DOHH2 (cell line): ENCODE data around the gene CYP4F11.
"Not testable (repeated sequence)": the region's sequence is repeated elsewhere in the genome, so short reads cannot be mapped to it uniquely, and the experiment has no call there.

Source experiments
- H3F3A ChIP-seq: fragments of 200-600 bp; sonication (generic), shearing (Covaris generic); 2 replicates; pipeline ENCODE4 v1.6.0; 2016; ENCODE audit warnings: antibody characterized with exemption, mild to moderate bottlenecking; ENCODE audit not compliant: control insufficient read depth, insufficient read depth
- H3K27ac ChIP-seq: fragments of 200-600 bp; sonication (generic); 2 replicates; pipeline ENCODE4 v1.5.1; 2014; ENCODE audit warnings: low read depth, mild to moderate bottlenecking, low read length, moderate library complexity
- H3K27me3 ChIP-seq: fragments of 200-600 bp; sonication (generic); 2 replicates; pipeline ENCODE4 v1.6.1; 2014; ENCODE audit warnings: mild to moderate bottlenecking, low read length, mixed read lengths; ENCODE audit not compliant: control insufficient read depth
- H3K36me3 ChIP-seq: fragments of 200-600 bp; sonication (generic); 2 replicates; pipeline ENCODE4 v1.6.1; 2014; ENCODE audit warnings: mild to moderate bottlenecking, low read length, moderate library complexity, mixed read lengths; ENCODE audit not compliant: control insufficient read depth
- H3K4me1 ChIP-seq: fragments of 200-600 bp; sonication (generic); 2 replicates; pipeline ENCODE4 v1.6.1; 2014; ENCODE audit warnings: mild to moderate bottlenecking, low read length, mixed read lengths; ENCODE audit not compliant: control insufficient read depth
- H3K4me2 ChIP-seq: fragments of 200-600 bp; sonication (generic); 2 replicates; pipeline ENCODE4 v1.6.0; 2014; ENCODE audit warnings: mild to moderate bottlenecking, low read length, moderate library complexity
- H3K4me3 ChIP-seq: fragments of 200-600 bp; sonication (generic); 2 replicates; pipeline ENCODE4 v1.5.1; 2014; ENCODE audit warnings: mild to moderate bottlenecking, low read length, mixed read lengths
- H3K79me2 ChIP-seq: fragments of 200-600 bp; sonication (generic); 2 replicates; pipeline ENCODE4 v1.6.1; 2014; ENCODE audit warnings: mild to moderate bottlenecking, low read length, mixed read lengths; ENCODE audit not compliant: control insufficient read depth
- H3K9me2 ChIP-seq: fragments of 200-600 bp; sonication (generic); replicated peaks from 2 replicates; pipeline ENCODE4 v1.6.1; 2014; ENCODE audit warnings: mild to moderate bottlenecking, low read length, mixed read lengths; ENCODE audit not compliant: control insufficient read depth
- H3K9me3 ChIP-seq: fragments of 200-600 bp; sonication (generic); 2 replicates; pipeline ENCODE4 v1.6.1; 2014; ENCODE audit warnings: antibody characterized with exemption, low read length, mixed read lengths; ENCODE audit not compliant: control insufficient read depth, insufficient read depth
- H4K20me1 ChIP-seq: fragments of 200-600 bp; sonication (generic); 2 replicates; pipeline ENCODE4 v1.6.0; 2014; ENCODE audit warnings: low read depth, mild to moderate bottlenecking, antibody characterized with exemption, low read length, moderate library complexity; ENCODE audit not compliant: control insufficient read depth, insufficient read depth
- CTCF ChIP-seq: fragments of 200-600 bp; sonication (generic); IDR thresholded peaks from one replicate; pipeline ENCODE4 v1.5.1; 2014; ENCODE audit warnings: antibody characterized with exemption, mild to moderate bottlenecking, low read depth, low read length; ENCODE audit not compliant: poor library complexity, severe bottlenecking
- EZH2phosphoT487 ChIP-seq: fragments of 200-600 bp; sonication (generic); IDR thresholded peaks from 2 replicates; pipeline ENCODE4 v1.6.1; 2017; ENCODE audit warnings: borderline replicate concordance, mild to moderate bottlenecking, antibody characterized with exemption, low read length, moderate library complexity, mixed read lengths

CYP4F11 gene

GRCh38 chr19:15894359-15894758 lies 40.0 kb downstream of the CYP4F11 start:
- no peak overlapping the region for H3K4me3 ChIP-seq
- no peaks in the 10 kb centered on the region for H3K4me1 ChIP-seq
- H3K79me2 ChIP-seq, result no peaks in the 10 kb centered on the region
- no peaks in the 10 kb centered on the region for H4K20me1 ChIP-seq
- H3K27me3 ChIP-seq, result no peaks in the 10 kb centered on the region
- H3K9me3 ChIP-seq, result no peaks in the 10 kb centered on the region
- H3F3A ChIP-seq, result no peaks in the 10 kb centered on the region
- no peak overlapping the region for H3K4me2 ChIP-seq
- no peak overlapping the region for H3K27ac ChIP-seq
- H3K9me2 ChIP-seq, result no peaks in the 10 kb centered on the region
- no peaks in the 10 kb centered on the region for H3K36me3 ChIP-seq
- no peak for TF ChIP-seq CTCF
- no peak for TF ChIP-seq EZH2phosphoT487

GRCh38 chr19:15893477-15893876 lies 40.9 kb downstream of the CYP4F11 start:
- H3K27me3 ChIP-seq, result no peaks in the 10 kb centered on the region
- H3F3A ChIP-seq, result no peaks in the 10 kb centered on the region
- TF ChIP-seq CTCF (no peak), EZH2phosphoT487 (no peak)
- no peaks in the 10 kb centered on the region for H3K9me3 ChIP-seq
- H3K27ac ChIP-seq, result no peak overlapping the region
- no peaks in the 10 kb centered on the region for H3K36me3 ChIP-seq
- no peaks in the 10 kb centered on the region for H4K20me1 ChIP-seq
- no peak overlapping the region for H3K4me3 ChIP-seq
- no peak overlapping the region for H3K4me2 ChIP-seq
- no peaks in the 10 kb centered on the region for H3K9me2 ChIP-seq
- H3K4me1 ChIP-seq, result no peaks in the 10 kb centered on the region
- no peaks in the 10 kb centered on the region for H3K79me2 ChIP-seq

GRCh38 chr19:15892012-15892411 lies 42.3 kb downstream of the CYP4F11 start:
- Histone ChIP-seq H3K4me3 (no peak overlapping the region), H3K27me3 (no peaks in the 10 kb centered on the region; the same call in 1 of the 2 replicates), H3K9me3 (no peaks in the 10 kb centered on the region), H3K4me2 (no peak overlapping the region), H3K9me2 (no peaks in the 10 kb centered on the region), H3K4me1 (no peaks in the 10 kb centered on the region), H4K20me1 (no peaks in the 10 kb centered on the region), H3K36me3 (no peaks in the 10 kb centered on the region), H3K27ac (no peak overlapping the region), H3K79me2 (no peaks in the 10 kb centered on the region), H3F3A (no peaks in the 10 kb centered on the region)
- TF ChIP-seq CTCF (no peak), EZH2phosphoT487 (no peak)

- Histone ChIP-seq H3K9me2 (no peaks in the 10 kb centered on the region), H3K36me3 (no peaks in the 10 kb centered on the region), H4K20me1 (no peaks in the 10 kb centered on the region), H3K4me3 (no peak overlapping the region), H3K27me3 (peaks cover 3% of the 10 kb centered on the region; the same call in 1 of the 2 replicates), H3K4me1 (no peaks in the 10 kb centered on the region), H3K9me3 (no peaks in the 10 kb centered on the region), H3K79me2 (no peaks in the 10 kb centered on the region), H3F3A (no peaks in the 10 kb centered on the region), H3K27ac (no peak overlapping the region), H3K4me2 (no peak overlapping the region)
- TF ChIP-seq CTCF (no peak), EZH2phosphoT487 (no peak)
Observed at GRCh38 chr19:15891434-15891833, 42.9 kb downstream of the CYP4F11 start.

GRCh38 chr19:15889339-15889738 lies 45.0 kb downstream of the CYP4F11 start:
- H3K4me2 ChIP-seq, H3K27me3 ChIP-seq, H3K9me3 ChIP-seq: not testable (repeated sequence)

More at GRCh38 chr19:15889339-15889738, 45.0 kb downstream of the CYP4F11 start:
- not testable (repeated sequence) for H3K36me3 ChIP-seq, H3K27ac ChIP-seq, H3K4me1 ChIP-seq, H3K9me2 ChIP-seq, H3F3A ChIP-seq, H3K4me3 ChIP-seq, H4K20me1 ChIP-seq, H3K79me2 ChIP-seq
